Dermis lymphatic vessel endothelial cell (primary cell): Measurements from ENCODE around the gene ACP1. TPM values are rescaled to one million over a fixed set of nuclear protein-coding genes. Genes with fewer than 3 reads are reported as not detected.

Experiments used
- total RNA-seq: library from RNA; depleted of rRNA; stranded (reverse); fragments of >200 nt; gene quantifications from 2 replicates; pipeline ENCODE4 v1.2.1, GENCODE V29; 2014

Gene ACP1
- 77.6 and 89.0 TPM in 2 replicates for total RNA-seq

GRCh38 chr2:264493-265468 is at the start of gene ACP1:
TSS of gene ACP1 (plus strand) at chr2:264947. CDS start at chr2:264965, 18 bp downstream.

GRCh38 chr2:263774-264492 is 814 bp upstream of the ACP1 start, which contains the start of gene SH3YL1:
TSS of gene SH3YL1 (minus strand) at chr2:264032. CDS start at chr2:263984, 48 bp downstream.

GRCh38 chr2:287911-288757 is 23.4 kb downstream of the ACP1 start, which contains the start of gene ALKAL2:
TSS of gene ALKAL2 (minus strand) at chr2:288091. CDS start at chr2:287835, 256 bp downstream.

Other genes starting within 250 kb of the ACP1 start
- under 0.01 and 0.17 TPM in 2 replicates for gene FAM110C, start 218.4 kb upstream of the ACP1 start, total RNA-seq
- gene SH3YL1, start 915 bp upstream of the ACP1 start, total RNA-seq, result 12.1 and 19.9 TPM in 2 replicates
- not detected in 2 replicates for gene ALKAL2, start 23.1 kb downstream of the ACP1 start, total RNA-seq